Osteoblast (primary cell): ENCODE results near the gene DNAJB5. TPM values are rescaled to one million over a fixed set of nuclear protein-coding genes. Genes with fewer than 3 reads are reported as not detected.

Source experiments
- DNase-seq: peaks from one replicate; pipeline ENCODE4 v3.0.0; 2011; ENCODE audit warnings: low spot score, mixed read lengths; ENCODE audit not compliant: insufficient read length; ENCODE audit errors: missing footprints
- H2AFZ ChIP-seq: 2 replicates; pipeline ENCODE4 v1.6.0; 2011; ENCODE audit warnings: mild to moderate bottlenecking, low read length
- H3K27ac ChIP-seq: 2 replicates; pipeline ENCODE4 v1.5.1; 2011; ENCODE audit warnings: mild to moderate bottlenecking, low read depth, low read length, moderate library complexity
- H3K27me3 ChIP-seq: 2 replicates; pipeline ENCODE4 v1.6.0; 2012; ENCODE audit warnings: mild to moderate bottlenecking, control low read depth, inconsistent platforms, low read length, moderate library complexity; ENCODE audit not compliant: insufficient read depth
- H3K36me3 ChIP-seq: 2 replicates; pipeline ENCODE4 v1.5.1; 2011; ENCODE audit warnings: mild to moderate bottlenecking, low read length, control low read depth, moderate library complexity; ENCODE audit not compliant: insufficient read depth
- H3K4me1 ChIP-seq: 2 replicates; pipeline ENCODE4 v1.5.1; 2011; ENCODE audit warnings: mild to moderate bottlenecking, low read length, control low read depth, moderate library complexity; ENCODE audit not compliant: insufficient read depth
- H3K4me2 ChIP-seq: 2 replicates; pipeline ENCODE4 v1.6.0; 2011; ENCODE audit warnings: mild to moderate bottlenecking, low read length; ENCODE audit not compliant: insufficient read depth
- H3K4me3 ChIP-seq: fragments of 200-600 bp; sonication (generic); 3 replicates; pipeline ENCODE4 v1.5.1; 2012; ENCODE audit warnings: mild to moderate bottlenecking, low read length, inconsistent platforms; ENCODE audit not compliant: insufficient read depth
- H3K79me2 ChIP-seq: 2 replicates; pipeline ENCODE4 v1.6.0; 2012; ENCODE audit warnings: mild to moderate bottlenecking, low read length, control low read depth, inconsistent platforms; ENCODE audit not compliant: insufficient read depth
- H3K9me3 ChIP-seq: 2 replicates; pipeline ENCODE4 v1.5.1; 2011; ENCODE audit warnings: low read depth, low read length, control low read depth
- H4K20me1 ChIP-seq: 2 replicates; pipeline ENCODE4 v1.6.0; 2012; ENCODE audit warnings: mild to moderate bottlenecking, low read length, control low read depth; ENCODE audit not compliant: insufficient read depth
- total RNA-seq: library from RNA; depleted of rRNA; stranded (reverse); fragments of >200 nt; gene quantifications from 2 replicates; pipeline ENCODE4 v1.2.3, GENCODE V29; 2012
- TF ChIP-seq, protein P1 (sequence below): IDR thresholded peaks from 2 replicates; pipeline ENCODE4 v1.5.1; 2011; ENCODE audit warnings: mild to moderate bottlenecking, low read depth, low read length, moderate library complexity; ENCODE audit errors: extremely low read depth

The DNAJB5 gene
- total RNA-seq, 1 donor: 12.7 TPM

DNA sequence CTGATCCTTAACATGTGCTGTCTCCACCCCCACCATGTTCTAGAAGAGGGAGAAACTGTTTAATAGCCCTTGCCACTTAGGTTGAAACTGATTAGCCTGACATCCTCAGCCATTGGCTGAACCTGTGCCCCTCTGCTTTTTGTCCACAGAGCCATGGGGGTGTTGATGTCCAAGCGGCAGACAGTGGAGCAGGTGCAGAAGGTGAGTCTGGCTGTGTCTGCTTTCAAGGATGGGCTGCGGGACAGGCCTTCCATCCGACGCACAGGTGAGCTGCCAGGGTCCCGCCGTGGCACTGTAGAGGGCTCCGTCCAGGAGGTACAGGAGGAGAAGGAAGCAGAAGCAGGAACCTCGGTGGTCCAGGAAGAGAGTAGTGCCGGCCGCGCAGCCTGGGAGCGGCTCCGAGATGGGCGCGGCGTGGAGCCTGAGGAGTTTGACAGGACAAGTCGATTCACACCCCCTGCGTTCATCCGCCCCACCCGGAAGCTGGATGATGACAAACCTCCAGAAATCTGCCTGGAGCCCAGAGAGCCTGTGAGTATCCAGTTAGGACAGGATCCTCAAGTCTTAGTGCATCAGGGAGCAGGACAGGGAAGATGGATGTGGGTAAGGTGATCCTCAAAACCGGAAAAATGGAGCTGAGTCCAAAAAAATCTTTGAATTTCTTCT, 18.3 kb upstream of the DNAJB5 start:
- Histone ChIP-seq H3K27me3 (peaks cover 39% of the 10 kb centered on the region), H3K4me2 (no peak overlapping the region), H3K36me3 (no peaks in the 10 kb centered on the region), H3K79me2 (no peaks in the 10 kb centered on the region), H3K4me1 (no peaks in the 10 kb centered on the region), H2AFZ (no peak overlapping the region), H4K20me1 (no peaks in the 10 kb centered on the region), H3K9me3 (no peaks in the 10 kb centered on the region), H3K27ac (no peak overlapping the region), H3K4me3 (no peak overlapping the region)
- TF ChIP-seq, protein P1, sequence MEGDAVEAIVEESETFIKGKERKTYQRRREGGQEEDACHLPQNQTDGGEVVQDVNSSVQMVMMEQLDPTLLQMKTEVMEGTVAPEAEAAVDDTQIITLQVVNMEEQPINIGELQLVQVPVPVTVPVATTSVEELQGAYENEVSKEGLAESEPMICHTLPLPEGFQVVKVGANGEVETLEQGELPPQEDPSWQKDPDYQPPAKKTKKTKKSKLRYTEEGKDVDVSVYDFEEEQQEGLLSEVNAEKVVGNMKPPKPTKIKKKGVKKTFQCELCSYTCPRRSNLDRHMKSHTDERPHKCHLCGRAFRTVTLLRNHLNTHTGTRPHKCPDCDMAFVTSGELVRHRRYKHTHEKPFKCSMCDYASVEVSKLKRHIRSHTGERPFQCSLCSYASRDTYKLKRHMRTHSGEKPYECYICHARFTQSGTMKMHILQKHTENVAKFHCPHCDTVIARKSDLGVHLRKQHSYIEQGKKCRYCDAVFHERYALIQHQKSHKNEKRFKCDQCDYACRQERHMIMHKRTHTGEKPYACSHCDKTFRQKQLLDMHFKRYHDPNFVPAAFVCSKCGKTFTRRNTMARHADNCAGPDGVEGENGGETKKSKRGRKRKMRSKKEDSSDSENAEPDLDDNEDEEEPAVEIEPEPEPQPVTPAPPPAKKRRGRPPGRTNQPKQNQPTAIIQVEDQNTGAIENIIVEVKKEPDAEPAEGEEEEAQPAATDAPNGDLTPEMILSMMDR: no peak
- DNase-seq: no peak

DNA sequence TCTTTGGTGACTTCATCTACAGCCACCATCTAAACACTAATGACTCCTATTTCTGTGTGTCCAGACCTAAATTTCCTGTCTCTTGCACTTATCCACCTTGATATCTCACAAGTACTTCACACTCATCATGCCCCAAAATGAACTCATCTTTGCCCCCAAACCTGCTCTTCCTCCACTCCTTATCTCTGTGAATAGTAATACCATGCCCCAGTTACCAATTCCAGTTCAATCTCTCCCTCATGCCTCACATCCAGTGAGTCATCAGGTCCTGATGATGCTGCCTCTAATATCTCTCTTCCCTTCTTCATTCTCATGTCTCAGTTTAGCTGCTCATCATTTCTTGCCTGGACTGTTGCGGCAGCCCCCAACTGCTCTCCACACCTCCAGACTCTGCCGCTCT, 14.9 kb upstream of the DNAJB5 start:
- no peak overlapping the region for H3K4me2 ChIP-seq
- TF ChIP-seq, protein P1: no peak
- H3K4me1 ChIP-seq: no peaks in the 10 kb centered on the region
- H4K20me1 ChIP-seq: no peaks in the 10 kb centered on the region
- H3K79me2 ChIP-seq: no peaks in the 10 kb centered on the region
- no peaks in the 10 kb centered on the region for H3K9me3 ChIP-seq
- no peaks in the 10 kb centered on the region for H3K36me3 ChIP-seq
- DNase-seq: no peak
- H2AFZ ChIP-seq: no peak overlapping the region
- no peak overlapping the region for H3K27ac ChIP-seq
- H3K4me3 ChIP-seq: no peak overlapping the region
- H3K27me3 ChIP-seq: peaks cover 26% of the 10 kb centered on the region

DNA sequence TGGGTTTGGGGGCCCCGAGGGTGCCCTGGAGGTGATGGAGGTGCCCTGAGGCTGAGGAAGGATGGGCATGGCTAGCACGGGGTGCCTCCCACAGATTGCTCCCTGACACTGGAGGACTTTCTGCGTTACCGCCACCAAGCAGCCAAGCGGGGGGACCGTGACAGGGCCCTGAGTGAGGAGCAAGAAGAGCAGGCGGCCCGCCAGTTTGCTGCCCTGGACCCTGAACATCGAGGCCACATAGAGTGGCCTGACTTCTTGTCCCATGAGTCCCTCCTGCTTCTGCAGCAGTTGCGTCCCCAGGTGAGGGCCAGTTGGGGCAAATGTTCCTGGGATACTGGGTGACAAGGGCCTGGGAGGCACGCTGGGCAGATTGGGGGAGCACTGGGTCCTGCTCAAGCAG, 13.1 kb upstream of the DNAJB5 start:
- H2AFZ ChIP-seq: no peak overlapping the region
- H3K4me1 ChIP-seq: no peaks in the 10 kb centered on the region
- H3K9me3 ChIP-seq: no peaks in the 10 kb centered on the region
- TF ChIP-seq, protein P1: no peak
- H3K27me3 ChIP-seq: peaks cover 24% of the 10 kb centered on the region
- no peak overlapping the region for H3K4me2 ChIP-seq
- DNase-seq: no peak
- no peaks in the 10 kb centered on the region for H3K79me2 ChIP-seq
- H4K20me1 ChIP-seq: no peaks in the 10 kb centered on the region
- H3K4me3 ChIP-seq: no peak overlapping the region
- no peaks in the 10 kb centered on the region for H3K36me3 ChIP-seq
- H3K27ac ChIP-seq: no peak overlapping the region

DNA sequence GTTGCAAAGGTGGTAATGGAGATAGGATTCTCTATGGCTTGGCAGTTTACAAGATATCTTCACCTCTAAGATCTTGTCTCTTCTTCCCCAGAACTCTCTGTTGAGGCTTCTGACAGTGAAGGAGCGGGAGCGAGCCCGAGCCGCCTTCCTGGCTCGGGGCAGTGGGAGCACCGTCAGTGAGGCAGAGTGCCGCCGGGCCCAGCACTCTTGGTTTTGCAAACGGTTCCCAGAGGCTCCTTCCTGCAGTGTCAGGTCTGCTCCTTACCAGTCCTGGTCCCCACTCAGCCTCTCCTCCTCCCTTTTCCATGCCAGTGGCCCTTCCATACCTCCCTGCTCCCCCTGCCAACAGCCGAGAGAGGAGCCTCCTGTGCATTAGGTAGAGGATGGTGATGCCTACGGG, 12.6 kb upstream of the DNAJB5 start:
- no peak for DNase-seq
- Histone ChIP-seq H3K27ac (no peak overlapping the region), H3K4me1 (no peaks in the 10 kb centered on the region), H3K4me2 (no peak overlapping the region), H3K9me3 (no peaks in the 10 kb centered on the region), H2AFZ (no peak overlapping the region), H4K20me1 (no peaks in the 10 kb centered on the region), H3K36me3 (no peaks in the 10 kb centered on the region), H3K4me3 (no peak overlapping the region), H3K79me2 (no peaks in the 10 kb centered on the region), H3K27me3 (peaks cover 28% of the 10 kb centered on the region)
- TF ChIP-seq, protein P1: no peak
